Activated T-cell treated with anti-CD3 and anti-CD28 coated beads for 48 hours (primary cell): ENCODE results near the gene FAM53B.
A peak's percentile ranks its signal among the peaks of the same experiment; 100 is the strongest.

ENCODE experiments used
- DNase-seq: peaks from one replicate; pipeline ENCODE4 v3.0.0-alpha.2; 2020; ENCODE audit warnings: low read depth

FAM53B gene

GRCh38 chr10:124727361-124727960 lies 16.7 kb downstream of the FAM53B start:
- DNase-seq, result no peak

GRCh38 chr10:124725791-124726190 lies 18.4 kb downstream of the FAM53B start:
- no peak for DNase-seq

- no peak for DNase-seq
These were observed 19.0 kb downstream of the FAM53B start for GRCh38 chr10:124725171-124725631.

GRCh38 chr10:124724279-124725027 lies 19.7 kb downstream of the FAM53B start:
- DNase-seq, result no peak

GRCh38 chr10:124723826-124724225 lies 20.4 kb downstream of the FAM53B start:
- DNase-seq, result no peak

- DNase-seq, result peak; percentile 59
These were observed 21.1 kb downstream of the FAM53B start for GRCh38 chr10:124722798-124723783.

- DNase-seq, result no peak
These were observed 22.7 kb downstream of the FAM53B start for GRCh38 chr10:124721330-124722045.

- peak; percentile 57 for DNase-seq
These were observed 24.8 kb downstream of the FAM53B start for GRCh38 chr10:124719213-124719851.

GRCh38 chr10:124717911-124718741 lies 26.1 kb downstream of the FAM53B start:
- peak; percentile 63 for DNase-seq

- DNase-seq, result no peak
These were observed 27.0 kb downstream of the FAM53B start for GRCh38 chr10:124717041-124717757.

GRCh38 chr10:124716369-124716768 lies 27.8 kb downstream of the FAM53B start:
- no peak for DNase-seq

- no peak for DNase-seq
These were observed 28.7 kb downstream of the FAM53B start for GRCh38 chr10:124715439-124715838.

GRCh38 chr10:124713679-124714255 lies 30.4 kb downstream of the FAM53B start:
- no peak for DNase-seq

- no peak for DNase-seq
These were observed 31.3 kb downstream of the FAM53B start for GRCh38 chr10:124712704-124713407.

- DNase-seq, result no peak
These were observed 33.0 kb downstream of the FAM53B start for GRCh38 chr10:124711145-124711544.

GRCh38 chr10:124710266-124710881 lies 33.8 kb downstream of the FAM53B start:
- no peak for DNase-seq

GRCh38 chr10:124709861-124710260 lies 34.3 kb downstream of the FAM53B start:
- no peak for DNase-seq

- DNase-seq, result no peak
These were observed 35.2 kb downstream of the FAM53B start for GRCh38 chr10:124708922-124709520.
